Amygdala (tissue), 56 donors: ENCODE measurements around the gene C2orf74.
"Not testable (repeated sequence)": the region's sequence is repeated elsewhere in the genome, so short reads cannot be mapped to it uniquely, and the experiment has no call there.

Experiments used
- DNase-seq, 56 donors: peaks; one replicate each; lab custom pipeline; 2025; lab: John Stamatoyannopoulos, UW

The C2orf74 gene

DNA sequence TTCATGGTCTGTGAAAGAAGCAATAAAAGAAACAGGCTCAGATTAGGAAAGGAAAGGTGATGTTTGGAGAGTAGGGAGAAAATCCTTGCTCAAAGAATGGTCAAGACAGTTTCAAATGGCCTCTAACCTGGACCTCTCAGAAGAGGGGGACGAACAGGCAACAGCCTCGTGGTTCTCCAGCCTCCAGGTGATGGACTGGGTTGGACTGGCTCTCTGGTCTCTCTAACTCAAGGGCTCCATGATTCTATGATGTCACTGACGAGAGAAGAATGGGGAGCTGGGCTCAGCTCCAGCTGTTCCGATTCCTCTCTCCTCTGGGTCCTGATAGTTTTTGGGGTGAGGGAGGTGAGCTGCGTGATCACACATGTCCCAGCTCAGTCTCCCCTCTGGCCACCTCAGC lies at the start of gene C2orf74:
TSS of gene C2orf74 (plus strand) at position 301 of the 400 bp plus-strand sequence. CDS start 327 bp downstream, outside the sequence.
- no peak for DNase-seq

DNA sequence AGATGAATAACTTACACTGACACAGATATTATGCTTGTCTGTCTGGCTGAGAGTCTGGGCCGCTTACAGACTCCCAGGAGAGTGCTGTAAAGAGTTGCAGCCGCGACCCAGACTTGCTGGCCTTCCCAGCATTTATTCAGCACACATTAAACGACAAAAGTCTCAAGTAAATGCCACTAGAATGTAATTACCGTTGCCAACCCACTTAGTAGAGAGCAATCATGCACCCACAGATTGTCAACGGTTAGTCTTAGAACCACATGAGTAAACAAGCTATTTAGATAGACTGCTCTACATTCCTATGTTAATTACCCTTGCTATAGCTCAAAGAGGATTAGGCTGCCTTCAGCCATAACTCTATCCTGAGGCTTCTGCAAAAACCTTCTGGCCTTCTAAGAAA lies 47.8 kb upstream of the C2orf74 start:
- DNase-seq, result no peak

DNA sequence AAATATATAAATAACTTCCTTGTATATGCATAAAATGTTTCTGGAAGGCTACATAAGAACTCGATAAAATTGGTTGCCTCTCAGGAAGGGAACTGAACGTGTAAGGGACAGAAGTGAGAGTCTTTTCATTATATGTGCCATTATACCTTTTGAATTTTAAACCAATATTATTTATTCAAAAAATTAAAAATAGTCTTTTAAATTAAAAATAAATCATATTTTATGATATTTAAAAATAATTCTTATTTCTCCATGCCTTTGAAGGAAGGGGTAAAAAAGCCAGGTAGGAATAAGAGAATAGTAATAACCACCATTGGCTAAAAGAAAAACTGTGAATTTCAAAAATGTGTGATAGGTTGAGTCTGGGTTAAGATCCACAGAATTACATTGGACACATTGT lies 45.7 kb upstream of the C2orf74 start:
- no peak for DNase-seq

DNA sequence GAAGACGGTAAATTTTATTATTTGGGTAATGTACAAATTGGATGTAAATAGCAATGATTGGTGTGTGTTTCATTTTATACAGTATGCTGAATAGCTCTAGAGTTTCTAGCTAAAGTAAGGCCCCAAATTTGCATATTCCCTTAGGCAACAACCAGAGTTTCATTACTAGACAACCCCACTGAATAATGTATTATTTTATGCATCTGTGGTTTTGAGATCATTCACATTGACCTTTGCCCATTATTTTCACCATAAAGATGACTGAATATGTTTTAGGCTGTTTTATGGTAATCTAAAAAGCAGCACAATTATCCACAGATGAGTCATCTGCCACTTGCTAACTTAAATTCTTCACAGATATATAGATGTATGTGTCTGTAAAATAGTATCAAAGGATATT lies 44.5 kb upstream of the C2orf74 start:
- DNase-seq, result no peak

DNA sequence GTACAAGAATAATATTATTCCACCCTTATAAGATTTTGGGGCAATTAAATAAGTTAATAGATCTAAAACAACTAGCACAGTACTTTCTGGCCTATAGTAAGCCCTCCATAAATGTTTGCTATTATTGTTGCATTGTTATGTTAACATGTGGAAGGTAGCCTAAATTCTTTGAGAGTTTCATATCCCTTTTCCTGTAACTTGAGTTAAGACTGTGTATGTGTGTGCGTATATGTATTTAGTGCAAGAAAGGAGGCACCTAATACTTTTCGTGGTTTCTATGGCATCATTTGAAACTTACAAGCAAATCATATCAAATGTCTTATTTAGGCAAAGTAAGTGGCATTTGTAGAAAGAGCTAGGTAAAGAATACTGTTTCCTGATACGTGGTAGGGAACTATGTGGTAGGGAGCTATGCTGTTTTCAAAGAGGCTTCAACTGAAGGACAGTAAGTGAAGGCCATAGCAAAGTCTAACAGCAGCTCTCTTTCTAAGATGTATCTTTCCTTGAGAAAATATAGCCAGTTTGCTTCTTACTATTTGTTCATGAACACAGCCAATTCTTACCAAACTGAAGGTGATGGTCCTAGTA lies 36.8 kb upstream of the C2orf74 start:
- no peak for DNase-seq

DNA sequence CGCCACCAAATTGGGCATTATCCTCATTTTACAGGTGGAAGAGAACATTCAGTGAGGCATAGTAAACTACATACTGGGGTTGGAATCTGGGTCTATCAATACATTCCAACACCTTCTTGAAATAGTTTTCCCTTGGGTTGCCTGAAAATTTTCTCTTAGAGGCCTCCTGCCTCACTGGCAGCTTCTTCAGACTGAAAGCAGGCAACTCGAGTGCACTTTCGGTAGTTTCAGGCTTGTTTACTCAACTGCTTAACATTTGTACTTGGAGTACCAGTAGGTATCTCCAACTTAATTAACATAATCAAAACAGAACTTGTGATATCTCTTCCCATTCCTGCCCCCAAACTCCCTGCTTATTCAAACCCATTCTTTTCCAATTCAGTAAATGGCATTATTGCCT lies 36.2 kb upstream of the C2orf74 start:
- no peak for DNase-seq

DNA sequence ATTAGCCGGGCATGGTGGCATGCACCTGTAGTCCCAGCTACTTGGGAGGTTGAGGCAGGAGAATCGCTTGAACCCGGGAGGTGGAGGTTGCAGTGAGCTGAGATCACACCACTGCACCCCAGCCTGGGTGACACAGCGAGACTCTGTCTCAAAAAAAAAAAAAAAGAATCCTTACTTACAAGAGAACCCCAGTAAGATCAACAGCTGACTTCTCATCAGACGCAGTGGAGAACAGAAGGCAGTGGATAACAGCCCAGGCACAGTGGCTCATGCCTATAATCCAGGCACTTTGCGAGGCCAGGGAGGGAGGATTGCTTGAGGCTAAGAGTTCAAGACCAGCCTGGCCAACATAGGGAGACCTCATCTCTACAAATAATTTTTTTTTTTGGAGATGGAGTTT lies 33.9 kb upstream of the C2orf74 start:
- DNase-seq, result not testable (repeated sequence)

DNA sequence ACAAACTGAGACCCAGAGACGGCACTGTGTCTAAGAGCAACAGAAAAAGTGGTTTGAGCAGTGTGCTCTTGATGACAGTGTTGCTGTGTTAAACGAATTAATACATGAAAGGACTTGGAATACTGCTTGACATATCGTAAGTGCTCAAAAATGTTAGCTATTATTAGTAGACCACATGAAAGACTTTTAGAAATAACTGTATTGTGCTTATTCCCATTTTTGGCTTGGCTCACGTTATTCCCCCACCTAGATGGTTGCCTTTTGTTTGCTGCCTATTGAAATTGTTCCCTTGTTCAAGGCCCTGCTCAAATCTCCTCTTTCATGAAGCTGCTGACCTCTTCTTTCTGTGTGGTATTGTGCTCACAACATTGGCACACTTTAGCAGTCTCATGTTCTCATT lies 27.8 kb upstream of the C2orf74 start:
- DNase-seq, result no peak

DNA sequence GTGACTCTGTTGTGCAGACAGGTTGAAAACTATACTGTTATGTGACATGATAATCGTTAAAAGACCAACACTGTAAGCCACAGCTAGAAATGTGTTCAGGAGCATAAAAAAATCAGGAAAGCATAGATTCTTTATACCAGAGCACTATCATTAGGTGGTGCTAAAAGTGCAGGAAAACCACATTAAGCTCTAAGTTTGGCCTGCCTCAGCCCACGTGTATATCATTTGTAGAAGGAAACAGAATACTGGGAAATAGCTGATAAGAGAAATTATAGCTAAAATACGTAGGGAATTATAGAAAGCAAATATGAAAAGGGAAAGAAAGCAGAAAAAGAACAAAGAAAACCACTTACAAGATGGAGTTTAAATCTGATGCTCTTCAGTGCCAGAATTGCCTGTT lies 26.5 kb upstream of the C2orf74 start:
- peak in 7 of 56 donors; percentile 5 to 27 (median 7) for DNase-seq

DNA sequence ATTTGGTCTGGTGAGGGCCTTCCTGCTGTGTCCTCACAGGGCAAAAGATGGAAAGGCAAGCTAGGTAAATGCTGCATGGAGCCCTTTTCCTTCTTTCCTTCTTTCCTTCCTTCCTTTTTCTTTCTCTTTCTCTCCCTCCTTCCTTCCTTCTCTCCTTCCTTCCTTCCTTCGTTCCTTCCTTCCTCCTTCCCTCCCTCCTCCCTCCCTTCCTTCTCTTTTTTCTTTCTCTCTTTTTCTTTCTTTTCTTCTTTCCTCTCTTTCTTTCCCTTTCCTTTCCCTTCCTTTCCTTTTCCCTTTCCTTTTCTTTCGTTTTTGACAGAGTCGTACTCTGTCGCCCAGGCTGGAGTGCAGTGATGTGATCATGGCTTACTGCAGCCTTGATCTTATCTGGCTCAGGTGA lies 23.1 kb upstream of the C2orf74 start:
- DNase-seq, result no peak

DNA sequence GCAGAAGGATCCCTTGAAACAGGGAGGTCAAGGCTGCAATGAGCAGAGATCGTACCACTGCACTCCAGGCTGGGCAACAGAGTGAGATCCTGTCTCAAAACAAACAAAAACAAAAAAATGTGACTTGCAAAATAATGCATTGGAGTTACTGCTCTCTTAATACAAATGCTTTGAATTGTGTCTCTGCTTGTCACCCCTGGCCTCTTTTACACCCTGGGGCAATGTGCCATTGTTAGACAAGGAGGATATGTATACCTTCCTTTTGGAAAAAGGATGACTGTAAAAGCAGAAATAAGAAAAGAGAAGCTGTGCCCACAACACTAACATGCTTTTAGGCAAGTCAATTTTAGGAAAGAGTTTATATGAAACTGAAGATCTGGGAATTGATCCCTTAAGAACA lies 20.8 kb upstream of the C2orf74 start:
- DNase-seq, result no peak

DNA sequence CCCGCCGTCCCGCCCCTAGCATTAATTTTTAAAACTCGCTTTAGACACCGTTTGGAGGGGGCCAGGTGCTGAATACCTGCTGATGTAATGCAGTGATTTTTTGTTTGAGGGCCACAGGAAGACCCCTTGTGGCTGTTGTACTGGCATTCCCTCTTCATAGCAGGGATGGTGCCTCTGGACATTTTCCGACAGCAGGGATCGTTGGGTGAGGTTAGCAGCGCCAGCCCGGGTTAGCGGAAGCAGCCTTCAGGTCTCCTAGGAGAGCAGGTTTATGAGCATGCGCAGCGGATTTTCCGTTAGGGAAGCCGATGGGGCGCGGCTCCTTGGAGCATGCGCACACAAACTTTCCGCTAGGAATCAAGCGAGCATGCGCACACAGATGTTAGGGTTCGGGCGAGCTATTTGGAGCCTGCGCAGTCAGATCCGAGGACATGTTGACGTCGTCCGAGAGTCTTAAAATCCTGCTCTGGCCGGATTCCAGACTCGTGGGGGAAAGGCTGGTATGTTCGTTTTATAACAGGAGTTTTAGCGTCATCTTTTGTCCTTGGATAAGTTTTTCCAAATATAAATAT lies 17.2 kb upstream of the C2orf74 start:
- peak; percentile 25 to 96 (median 84) for DNase-seq

DNA sequence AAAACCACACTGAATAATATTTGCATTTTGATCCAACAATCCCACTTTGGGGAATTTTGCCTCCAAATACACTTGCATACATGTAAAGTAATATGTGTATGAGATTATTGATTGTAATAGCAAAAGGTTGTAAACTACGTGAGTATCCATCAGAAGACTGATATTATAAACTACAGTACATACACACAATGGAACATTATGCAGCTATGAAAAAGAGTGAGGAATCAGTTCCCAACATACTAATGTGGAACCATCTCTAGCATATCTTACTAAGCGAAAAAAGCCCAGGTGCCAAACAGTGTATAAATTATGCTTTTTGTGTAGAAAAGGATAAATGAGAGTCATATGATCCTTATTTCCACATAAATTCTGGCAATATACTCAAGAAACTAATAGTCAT lies 16.0 kb upstream of the C2orf74 start:
- no peak for DNase-seq

DNA sequence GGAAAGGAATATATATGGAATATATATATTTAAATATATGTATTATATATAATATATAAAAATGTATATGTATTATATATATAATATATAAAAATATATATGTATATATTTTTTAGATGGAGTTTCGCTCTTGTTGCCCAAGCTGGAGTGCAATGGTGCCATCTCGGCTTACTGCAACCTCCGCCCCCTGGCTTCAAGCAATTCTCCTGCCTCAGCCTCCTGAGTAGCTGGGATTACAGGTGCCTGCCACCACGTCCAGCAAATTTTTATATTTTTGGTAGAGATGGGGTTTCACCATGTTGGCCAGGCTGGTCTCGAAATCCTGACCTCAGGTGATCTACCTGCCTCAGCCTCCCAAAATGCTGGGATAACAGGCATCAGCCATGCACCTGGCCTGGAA lies 13.9 kb upstream of the C2orf74 start:
- DNase-seq, result not testable (repeated sequence)

DNA sequence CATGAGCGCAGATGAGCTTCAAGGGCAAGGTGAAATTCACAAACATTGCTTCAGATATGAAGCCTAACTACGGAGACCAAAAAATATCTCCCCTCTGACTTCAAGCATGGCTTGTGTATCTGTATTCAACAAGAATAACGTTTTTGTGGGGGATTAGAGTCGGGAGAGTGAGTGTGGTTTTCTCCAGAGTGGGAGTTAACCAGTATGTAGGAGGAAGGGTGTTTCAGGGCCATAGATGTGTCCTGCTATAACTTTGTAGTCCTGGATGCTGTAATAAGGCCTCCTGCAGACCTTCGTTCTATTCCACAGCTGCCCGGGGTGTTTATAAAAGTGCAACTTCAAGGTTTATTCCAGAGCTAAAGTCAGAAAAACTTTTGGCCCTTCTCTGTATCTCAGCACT lies 12.9 kb upstream of the C2orf74 start:
- DNase-seq, result no peak

DNA sequence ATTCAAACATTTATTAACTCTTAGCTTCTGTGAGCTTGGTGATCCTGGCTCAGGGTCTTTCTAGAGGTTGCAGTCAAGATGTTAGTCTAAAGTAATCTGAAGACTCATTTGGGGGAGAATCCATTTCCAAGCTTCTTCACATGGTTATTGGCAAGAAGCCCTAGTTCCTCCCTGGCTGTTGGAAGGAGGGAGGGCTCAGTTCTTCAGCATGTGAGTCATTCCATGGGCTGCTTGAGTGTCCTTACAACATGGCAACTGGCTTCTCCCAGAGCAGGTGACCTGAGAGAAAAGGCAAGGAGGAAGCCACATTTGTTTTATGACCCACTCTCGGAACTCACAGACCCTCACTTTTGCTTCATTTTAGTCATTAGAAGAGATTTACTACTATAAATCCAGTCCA lies 10.6 kb upstream of the C2orf74 start:
- no peak for DNase-seq

DNA sequence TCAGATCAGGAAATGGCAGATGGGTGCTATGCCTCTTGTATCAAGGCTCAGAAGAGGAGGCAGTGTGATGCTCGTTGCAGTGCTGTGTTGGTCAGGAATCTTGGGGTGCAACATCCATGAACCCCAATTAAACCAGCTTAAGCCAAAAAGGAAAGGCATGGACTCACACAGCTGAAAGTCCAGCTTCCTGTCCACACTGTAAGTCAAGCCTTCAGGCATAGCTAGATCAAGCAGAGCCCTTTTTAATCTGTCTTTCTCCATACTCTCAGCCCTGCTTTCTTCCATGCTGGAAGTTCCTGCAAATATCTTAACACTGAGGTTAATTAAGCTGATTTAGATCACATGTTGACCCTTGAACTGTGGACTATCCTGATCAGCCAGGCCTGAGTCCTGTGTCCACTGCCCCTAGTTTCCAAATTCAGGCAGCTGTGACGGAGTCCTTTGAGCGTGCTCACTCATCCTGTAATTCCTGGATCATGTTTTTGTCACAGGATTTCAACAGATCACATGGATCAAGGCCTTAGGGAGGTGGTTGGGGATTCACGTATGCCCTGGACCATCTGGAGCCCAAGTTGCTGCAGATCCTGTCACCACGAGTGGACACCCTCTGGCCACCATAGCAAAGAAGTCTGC lies 4.5 kb upstream of the C2orf74 start:
- DNase-seq, result no peak

DNA sequence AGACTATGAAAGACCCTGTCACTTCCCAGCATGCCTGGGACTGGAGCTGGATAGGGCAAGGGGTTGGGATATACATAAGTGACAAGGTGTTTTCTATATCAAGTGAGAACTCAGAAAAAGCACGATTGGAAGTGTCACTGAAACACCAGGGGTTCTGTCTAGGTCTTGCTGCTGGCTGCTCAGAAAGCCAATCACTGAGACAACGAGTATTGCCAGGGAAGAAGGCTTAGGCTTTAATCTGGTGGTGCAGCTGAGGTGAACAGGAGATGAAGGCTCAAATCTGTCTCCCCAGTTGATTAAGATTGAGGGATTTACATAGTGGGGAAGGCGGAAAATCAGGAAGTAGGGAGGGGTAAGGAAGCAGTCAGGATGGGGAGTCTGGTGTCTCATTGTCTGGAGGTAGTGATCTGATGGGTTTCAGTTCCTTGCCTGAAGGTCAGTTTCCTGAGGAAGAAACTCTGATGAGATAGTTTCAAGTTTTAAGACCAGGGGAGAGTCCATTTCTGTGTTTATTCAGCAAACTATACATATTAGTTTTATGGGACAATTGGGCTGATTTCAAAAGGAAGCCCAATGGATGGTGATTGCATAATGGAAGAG lies 3.5 kb upstream of the C2orf74 start:
- DNase-seq, result no peak

DNA sequence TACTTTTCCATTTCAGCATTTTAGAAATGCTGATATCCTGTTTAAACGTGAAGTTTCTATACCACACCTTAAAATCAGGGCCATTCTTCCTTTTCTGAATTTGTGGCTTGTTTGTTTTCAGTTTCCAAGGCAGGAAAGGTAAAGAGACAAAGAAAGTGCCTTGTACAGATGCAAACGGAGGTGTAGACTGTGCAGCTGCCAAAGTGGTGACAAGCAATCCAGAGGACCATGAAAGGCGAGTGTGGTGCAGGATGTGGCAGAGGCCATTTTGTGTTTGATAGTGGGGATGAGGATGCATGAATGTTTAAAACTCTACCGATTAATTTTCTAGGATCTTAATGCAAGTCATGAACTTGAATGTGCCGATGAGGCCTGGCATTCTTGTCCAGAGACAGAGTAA lies 733 bp downstream of the C2orf74 start:
- DNase-seq, result no peak

DNA sequence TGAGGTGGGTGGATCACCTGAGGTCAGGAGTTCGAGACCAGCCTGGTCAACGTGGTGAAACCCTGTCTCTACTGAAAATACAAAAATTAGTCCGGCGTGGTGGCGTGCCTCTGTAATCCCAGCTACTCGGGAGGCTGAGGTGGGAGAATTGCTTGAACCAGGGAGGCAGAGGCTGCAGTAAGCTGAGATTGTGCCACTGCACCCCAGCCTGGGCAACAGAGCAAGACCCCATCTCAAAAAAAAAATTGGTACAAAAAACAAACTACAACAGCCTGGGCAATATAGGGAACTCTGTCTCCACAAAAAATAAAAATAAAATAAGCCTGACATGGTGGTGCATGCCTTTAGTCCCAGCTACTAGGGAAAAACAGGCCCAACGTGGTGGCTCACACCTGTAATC lies 3.1 kb downstream of the C2orf74 start:
- not testable (repeated sequence) for DNase-seq

DNA sequence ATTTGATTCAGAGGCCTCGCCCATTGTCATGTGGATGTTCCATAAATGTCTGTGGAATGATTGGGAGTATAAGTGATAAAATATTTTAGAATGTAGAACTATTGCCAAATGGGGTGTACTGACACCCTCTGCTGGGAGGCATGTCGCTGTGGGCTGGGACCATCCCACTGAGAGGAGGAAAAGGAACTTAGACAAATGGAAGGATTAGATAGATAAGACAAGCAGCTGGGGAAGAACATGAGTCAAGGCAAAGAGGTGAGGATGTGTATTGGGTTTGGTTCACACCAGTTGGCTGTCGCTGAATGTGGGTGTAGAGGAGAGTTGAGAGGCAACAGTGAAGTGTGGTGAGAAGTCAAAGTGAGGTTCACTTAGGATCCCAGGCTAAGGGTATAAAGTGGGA lies 4.0 kb downstream of the C2orf74 start:
- DNase-seq, result no peak

DNA sequence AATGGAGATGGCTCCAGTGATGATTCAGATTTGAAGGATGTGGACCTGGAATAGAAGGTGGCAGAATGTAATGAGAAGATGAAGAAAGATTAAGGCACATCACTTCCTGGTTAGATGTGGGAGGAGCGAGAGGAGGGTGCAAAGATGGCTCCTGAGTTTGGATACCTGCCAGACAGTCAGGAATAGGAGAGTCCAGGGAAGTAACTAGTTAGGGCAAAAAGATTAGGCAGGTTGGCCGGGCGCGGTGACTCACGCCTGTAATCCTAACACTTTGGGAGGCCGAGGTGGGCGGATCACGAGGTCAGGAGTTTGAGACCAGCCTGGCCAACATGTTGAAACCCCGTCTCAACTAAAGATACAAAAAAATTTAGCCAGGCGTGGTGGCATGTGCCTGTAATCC lies 5.6 kb downstream of the C2orf74 start:
- no peak for DNase-seq
